Upper lobe of left lung (tissue), 6 donors: ENCODE measurements around the gene SLC43A3. TPM values are rescaled to one million over a fixed set of nuclear protein-coding genes. Genes with fewer than 3 reads are reported as not detected.
"Not testable (repeated sequence)": the region's sequence is repeated elsewhere in the genome, so short reads cannot be mapped to it uniquely, and the experiment has no call there.

Source experiments
- ATAC-seq, 2 donors: fragments of 200-7000 bp; cut with Tn5 transposase; one replicate each; pipeline ENCODE4 v1.9.1; 2022; ENCODE audit warnings: mild to moderate bottlenecking in 2 of 2, moderate library complexity in 2 of 2; ENCODE audit not compliant: low FRiP score in 2 of 2
- DNase-seq, 2 donors: peaks; one replicate each; pipeline ENCODE4 v3.0.0-alpha.2; 2019 to 2020
- H3K27ac ChIP-seq, 4 donors: fragments of 200-600 bp; sonication (generic); one replicate each; pipeline ENCODE4 v1.5.1; 2016 to 2019
- H3K27me3 ChIP-seq, 4 donors: fragments of 200-600 bp; sonication (generic); one replicate each; pipeline ENCODE4 v1.5.1; 2017 to 2019
- H3K36me3 ChIP-seq, 4 donors: fragments of 200-600 bp; sonication (generic); one replicate each; pipeline ENCODE4 v1.5.1; 2016 to 2019
- H3K4me1 ChIP-seq, 4 donors: fragments of 200-600 bp; sonication (generic); one replicate each; pipeline ENCODE4 v1.5.1; 2018 to 2019
- H3K4me3 ChIP-seq, 4 donors: fragments of 200-600 bp; sonication (generic); one replicate each; pipeline ENCODE4 v1.5.1; 2017 to 2019; ENCODE audit warnings: mild to moderate bottlenecking in 2 of 4, moderate library complexity in 1 of 4
- H3K9me3 ChIP-seq, 4 donors: fragments of 200-600 bp; sonication (generic); one replicate each; pipeline ENCODE4 v1.5.1; 2018 to 2019
- EP300 ChIP-seq, 4 donors: sonication (generic); formaldehyde crosslinking; IDR thresholded peaks; one replicate each; pipeline ENCODE4 v1.5.1; 2017; ENCODE audit warnings: antibody characterized with exemption in 4 of 4, control low read depth in 2 of 4
- POLR2A ChIP-seq, 4 donors: fragments of 450-650 bp; IDR thresholded peaks; one replicate each; pipeline ENCODE4 v1.5.1; 2016 to 2017; ENCODE audit warnings: antibody characterized with exemption in 4 of 4, mild to moderate bottlenecking in 2 of 4
- POLR2AphosphoS5 ChIP-seq, 2 donors: sonication (generic); formaldehyde crosslinking; IDR thresholded peaks; one replicate each; pipeline ENCODE4 v1.5.1; 2017; ENCODE audit warnings: antibody characterized with exemption in 2 of 2
- WGBS, 2 donors: methylation state at CpG; one replicate each; pipeline ENCODE4 v1.1.5; 2017 to 2018; 5-methylcytosine and 5-hydroxymethylcytosine counted together
- total RNA-seq, 6 donors: library from RNA; depleted of rRNA in 4 of 6; stranded (reverse); fragments of >200 nt in 4 of 6; gene quantifications; one replicate each; pipeline versions ENCODE4 v1.1.0 to v1.2.1, GENCODE V29; 2016 to 2021
- TF ChIP-seq, protein P1 (sequence below), 6 experiments: fragments of 450-650 bp in 4 of 6; fragments of 200-600 bp in 2 of 6; sonication (generic) in 2 of 6; IDR thresholded peaks; one replicate each; pipeline ENCODE4 v1.5.1; 2016 to 2019; ENCODE audit warnings: antibody characterized with exemption in 6 of 6
- donor health status: DM: no; HTN: no; CAD: no; lungs with moderate emphysema.
- donor health status: DM: no; HTN: yes; CAD: no; lungs with severe emphysema.

The SLC43A3 gene
- total RNA-seq, 6 donors from 2014 or later, result 61.6 to 177 (median 118) TPM

- Histone ChIP-seq H3K4me3 (no peak overlapping the region), H3K27ac (no peak overlapping the region), H3K4me1 (peaks cover 0 to 8% (median 2%) of the 10 kb centered on the region in 4 donors), H3K9me3 (no peaks in the 10 kb centered on the region), H3K27me3 (no peaks in the 10 kb centered on the region), H3K36me3 (no peaks in the 10 kb centered on the region)
- DNase-seq (no peak), ATAC-seq (no peak)
- WGBS, 2 donors, result 71 to 80% methylated on average over 9 of the region's 9 CpGs
- TF ChIP-seq POLR2AphosphoS5 (IDR thresholded peaks at IDR 0.05), result no peak
- no peak for TF ChIP-seq EP300 (IDR thresholded peaks at IDR 0.05)
- no peak for TF ChIP-seq POLR2A (IDR thresholded peaks at IDR 0.05)
- TF ChIP-seq, protein P1, sequence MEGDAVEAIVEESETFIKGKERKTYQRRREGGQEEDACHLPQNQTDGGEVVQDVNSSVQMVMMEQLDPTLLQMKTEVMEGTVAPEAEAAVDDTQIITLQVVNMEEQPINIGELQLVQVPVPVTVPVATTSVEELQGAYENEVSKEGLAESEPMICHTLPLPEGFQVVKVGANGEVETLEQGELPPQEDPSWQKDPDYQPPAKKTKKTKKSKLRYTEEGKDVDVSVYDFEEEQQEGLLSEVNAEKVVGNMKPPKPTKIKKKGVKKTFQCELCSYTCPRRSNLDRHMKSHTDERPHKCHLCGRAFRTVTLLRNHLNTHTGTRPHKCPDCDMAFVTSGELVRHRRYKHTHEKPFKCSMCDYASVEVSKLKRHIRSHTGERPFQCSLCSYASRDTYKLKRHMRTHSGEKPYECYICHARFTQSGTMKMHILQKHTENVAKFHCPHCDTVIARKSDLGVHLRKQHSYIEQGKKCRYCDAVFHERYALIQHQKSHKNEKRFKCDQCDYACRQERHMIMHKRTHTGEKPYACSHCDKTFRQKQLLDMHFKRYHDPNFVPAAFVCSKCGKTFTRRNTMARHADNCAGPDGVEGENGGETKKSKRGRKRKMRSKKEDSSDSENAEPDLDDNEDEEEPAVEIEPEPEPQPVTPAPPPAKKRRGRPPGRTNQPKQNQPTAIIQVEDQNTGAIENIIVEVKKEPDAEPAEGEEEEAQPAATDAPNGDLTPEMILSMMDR (IDR thresholded peaks at IDR 0.05), result no peak
Observed at GRCh38 chr11:57364851-57365660, 61.9 kb downstream of the SLC43A3 start.

DNA sequence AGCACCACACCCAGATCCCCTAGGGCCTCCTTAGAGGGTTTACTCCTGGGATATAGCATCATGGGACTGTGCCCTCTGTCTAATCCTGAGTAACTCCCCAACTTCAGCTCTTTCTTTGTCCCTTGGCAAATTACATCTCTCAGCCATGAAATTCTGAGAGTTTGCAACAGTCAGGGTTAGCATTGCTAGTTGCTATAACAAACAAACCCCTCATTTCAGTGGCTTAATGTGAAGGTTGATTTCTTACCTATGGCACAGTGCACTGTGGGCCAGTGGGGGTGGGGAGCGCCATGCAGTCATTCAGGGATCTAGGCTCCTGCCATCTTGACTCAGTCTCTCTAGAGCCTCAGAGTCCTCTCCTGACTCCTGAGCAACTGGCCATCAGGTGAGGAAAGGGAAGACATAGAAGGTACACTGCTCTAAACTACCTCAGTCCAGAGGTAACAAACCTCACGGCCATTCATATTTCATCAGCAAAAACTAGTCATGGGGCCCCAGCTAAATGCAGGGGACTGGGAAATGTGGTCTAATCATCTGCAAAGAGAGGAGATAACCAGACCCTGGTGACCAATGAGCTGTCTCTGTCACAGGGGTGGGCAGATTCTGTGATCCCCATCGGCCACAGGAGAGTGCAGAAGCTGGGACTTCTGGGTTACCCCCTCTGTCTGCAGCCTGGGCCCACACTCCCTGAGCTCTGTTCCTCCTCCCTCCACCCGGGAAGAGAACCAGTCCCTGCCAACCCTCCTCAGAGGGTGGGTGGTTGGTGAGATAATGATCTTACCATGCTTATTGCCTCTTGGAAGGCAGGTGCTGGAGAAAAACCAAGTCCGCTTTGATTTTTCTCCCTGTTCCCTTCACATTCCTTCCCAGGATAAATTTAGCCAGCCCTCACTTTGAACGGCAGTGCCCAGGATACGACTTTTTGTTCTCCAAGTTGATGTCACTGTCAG, 63.5 kb downstream of the SLC43A3 start:
- 70 to 75% methylated on average over 6 to 7 of the region's 7 CpGs for WGBS, 2 donors
- Histone ChIP-seq H3K4me1 (peaks cover 0 to 4% (median 0%) of the 10 kb centered on the region in 4 donors), H3K36me3 (no peaks in the 10 kb centered on the region), H3K4me3 (no peak overlapping the region), H3K27me3 (no peaks in the 10 kb centered on the region), H3K27ac (no peak overlapping the region), H3K9me3 (no peaks in the 10 kb centered on the region)
- no peak for ATAC-seq
- no peak for DNase-seq
- TF ChIP-seq, protein P1 (IDR thresholded peaks at IDR 0.05), result no peak
- no peak for TF ChIP-seq EP300 (IDR thresholded peaks at IDR 0.05)

- H3K9me3 ChIP-seq, result no peaks in the 10 kb centered on the region
- no peak overlapping the region for H3K4me3 ChIP-seq
- no peaks in the 10 kb centered on the region for H3K36me3 ChIP-seq
- 80 to 82% methylated on average over 3 of the region's 3 CpGs for WGBS, 2 donors
- H3K27me3 ChIP-seq, result no peaks in the 10 kb centered on the region
- no peak overlapping the region for H3K27ac ChIP-seq
- peaks cover 0 to 6% (median 2%) of the 10 kb centered on the region in 4 donors for H3K4me1 ChIP-seq
- no peak for TF ChIP-seq EP300 (IDR thresholded peaks at IDR 0.05)
- TF ChIP-seq, protein P1 (IDR thresholded peaks at IDR 0.05), result no peak
- TF ChIP-seq POLR2A (IDR thresholded peaks at IDR 0.05), result no peak
- TF ChIP-seq POLR2AphosphoS5 (IDR thresholded peaks at IDR 0.05), result no peak
- no peak for ATAC-seq
- DNase-seq, result no peak
Observed at GRCh38 chr11:57361926-57362325, 65.0 kb downstream of the SLC43A3 start.

- DNase-seq, ATAC-seq: not testable (repeated sequence)
Observed at GRCh38 chr11:57361420-57361819, 65.5 kb downstream of the SLC43A3 start.

GRCh38 chr11:57360991-57361390, 65.9 kb downstream of the SLC43A3 start:
- no peak for DNase-seq
- H3K36me3 ChIP-seq, result no peaks in the 10 kb centered on the region
- H3K4me3 ChIP-seq, result no peak overlapping the region
- no peaks in the 10 kb centered on the region for H3K27me3 ChIP-seq
- no peak overlapping the region for H3K27ac ChIP-seq
- no peaks in the 10 kb centered on the region for H3K9me3 ChIP-seq
- peaks cover 0 to 6% (median 2%) of the 10 kb centered on the region in 4 donors for H3K4me1 ChIP-seq
- TF ChIP-seq, protein P1 (IDR thresholded peaks at IDR 0.05), result no peak
- no peak for TF ChIP-seq EP300 (IDR thresholded peaks at IDR 0.05)
- WGBS, 2 donors, result 88 to 95% methylated on average over 8 of the region's 8 CpGs
- no peak for ATAC-seq

More at GRCh38 chr11:57361420-57361819, 65.5 kb downstream of the SLC43A3 start:
- not testable (repeated sequence) for H3K4me3 ChIP-seq, H3K36me3 ChIP-seq, H3K27ac ChIP-seq, H3K27me3 ChIP-seq, H3K4me1 ChIP-seq, H3K9me3 ChIP-seq
